Endometrium (tissue), 2 donors: ENCODE results near the gene CFAP46.
"Not testable (repeated sequence)": the region's sequence is repeated elsewhere in the genome, so short reads cannot be mapped to it uniquely, and the experiment has no call there.

ENCODE experiments used
- FAIRE-seq: peaks from 2 replicates; lab custom pipeline; 2012; peaks lifted over from hg19 to GRCh38; lab: Jason Lieb, UNC
- donor health status: control.
- donor health status: control.

CFAP46 gene

GRCh38 chr10:132943791-132944404 is 1.5 kb upstream of the CFAP46 start:
- no peak for FAIRE-seq

GRCh38 chr10:132943058-132943790 is 854 bp upstream of the CFAP46 start:
- no peak for FAIRE-seq

GRCh38 chr10:132941640-132942051 is 724 bp downstream of the CFAP46 start:
- FAIRE-seq, result no peak

DNA sequence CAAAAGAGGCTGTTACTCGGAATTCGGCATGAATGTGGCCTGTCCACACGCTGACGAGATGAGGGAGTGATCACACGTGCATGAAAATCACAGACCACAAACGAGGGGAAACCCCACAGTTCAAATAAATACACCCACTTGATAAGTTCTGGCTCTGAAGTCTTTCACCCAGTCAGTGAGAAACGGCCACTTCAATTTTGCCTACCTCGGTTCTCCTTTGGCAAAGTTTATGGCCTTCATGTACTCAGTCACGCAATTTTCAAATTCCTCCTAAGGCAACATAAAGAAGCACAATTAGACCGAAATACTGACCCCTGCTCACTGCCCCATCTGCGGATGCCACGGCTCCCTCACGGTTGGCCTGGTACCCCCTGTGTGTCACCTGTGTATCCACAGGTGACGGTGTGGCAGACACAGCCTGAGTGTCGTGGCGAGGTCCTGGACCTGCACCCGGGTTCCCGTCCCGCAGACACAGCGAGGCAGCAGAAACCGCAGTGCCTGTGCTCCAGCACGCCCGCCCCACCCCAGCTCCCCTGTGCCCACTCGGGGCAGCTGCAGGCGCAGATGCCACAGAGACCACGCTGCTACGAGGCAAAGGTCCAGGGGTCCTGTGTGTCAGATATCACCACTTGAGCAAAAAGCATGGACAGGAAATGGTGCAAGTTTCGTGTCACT is 1.4 kb downstream of the CFAP46 start:
- FAIRE-seq, result no peak

- no peak for FAIRE-seq
Measured at GRCh38 chr10:132939957-132940790, 2.2 kb downstream of the CFAP46 start.

- FAIRE-seq, result no peak
Measured at GRCh38 chr10:132939378-132939955, 2.9 kb downstream of the CFAP46 start.

- FAIRE-seq, result no peak
Measured at GRCh38 chr10:132938472-132939339, 3.7 kb downstream of the CFAP46 start.

- FAIRE-seq, result no peak
Measured at GRCh38 chr10:132937861-132938260, 4.5 kb downstream of the CFAP46 start.

DNA sequence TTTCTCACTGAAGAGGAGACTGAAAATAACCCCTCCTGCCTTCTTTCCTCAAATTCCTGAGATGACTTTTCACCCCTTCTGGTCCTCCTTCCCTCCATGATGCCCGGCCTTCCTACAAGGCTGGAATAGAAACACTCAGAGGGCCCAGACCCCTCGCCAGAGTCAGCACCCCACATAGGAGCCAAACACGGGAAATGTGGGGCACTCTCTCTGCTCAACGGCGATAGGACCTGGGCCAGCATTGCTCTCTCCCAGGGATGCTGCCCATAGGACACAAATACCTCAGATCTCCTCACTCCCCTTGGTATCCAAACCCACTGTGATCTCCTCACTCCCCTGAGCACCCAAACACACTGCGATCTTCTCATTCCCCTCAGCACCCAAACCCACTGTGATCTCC is 7.4 kb downstream of the CFAP46 start:
- FAIRE-seq, result no peak

DNA sequence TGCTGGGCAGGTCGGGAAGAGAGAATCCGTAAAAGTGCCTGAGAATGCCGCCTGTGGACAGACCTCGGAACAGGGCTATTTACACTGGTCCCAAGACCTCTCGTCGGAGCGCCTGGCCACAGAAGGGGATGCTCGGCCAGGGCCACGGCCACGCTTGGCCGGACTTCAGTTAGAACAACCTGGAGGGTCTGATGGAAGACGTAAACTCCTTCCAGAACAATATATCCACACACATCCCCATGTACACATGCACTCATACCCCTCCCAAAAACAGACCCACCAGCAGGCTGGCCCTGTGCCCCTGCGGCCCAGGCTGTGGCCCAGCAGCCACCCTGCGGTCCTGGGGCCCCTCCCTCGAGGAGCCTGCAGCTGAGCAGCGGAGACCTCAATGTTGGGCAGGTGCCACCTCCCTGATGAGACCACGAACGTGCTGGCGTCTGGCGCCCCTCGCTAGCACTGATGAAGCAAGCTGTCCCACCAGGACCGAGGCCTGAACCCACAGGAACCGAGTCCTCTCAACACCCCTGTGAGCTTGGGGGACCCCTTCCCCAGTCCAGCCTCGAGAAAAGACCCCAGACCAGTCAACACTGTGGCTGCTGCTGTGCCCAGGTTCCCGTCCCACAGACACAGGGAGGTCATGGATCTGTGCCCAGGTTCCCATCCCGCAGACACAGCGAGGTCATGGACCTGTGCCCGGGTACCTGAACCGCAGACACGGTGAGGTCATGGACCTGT is 8.9 kb downstream of the CFAP46 start:
- no peak for FAIRE-seq

GRCh38 chr10:132932461-132933307 is 9.7 kb downstream of the CFAP46 start:
- FAIRE-seq, result no peak

DNA sequence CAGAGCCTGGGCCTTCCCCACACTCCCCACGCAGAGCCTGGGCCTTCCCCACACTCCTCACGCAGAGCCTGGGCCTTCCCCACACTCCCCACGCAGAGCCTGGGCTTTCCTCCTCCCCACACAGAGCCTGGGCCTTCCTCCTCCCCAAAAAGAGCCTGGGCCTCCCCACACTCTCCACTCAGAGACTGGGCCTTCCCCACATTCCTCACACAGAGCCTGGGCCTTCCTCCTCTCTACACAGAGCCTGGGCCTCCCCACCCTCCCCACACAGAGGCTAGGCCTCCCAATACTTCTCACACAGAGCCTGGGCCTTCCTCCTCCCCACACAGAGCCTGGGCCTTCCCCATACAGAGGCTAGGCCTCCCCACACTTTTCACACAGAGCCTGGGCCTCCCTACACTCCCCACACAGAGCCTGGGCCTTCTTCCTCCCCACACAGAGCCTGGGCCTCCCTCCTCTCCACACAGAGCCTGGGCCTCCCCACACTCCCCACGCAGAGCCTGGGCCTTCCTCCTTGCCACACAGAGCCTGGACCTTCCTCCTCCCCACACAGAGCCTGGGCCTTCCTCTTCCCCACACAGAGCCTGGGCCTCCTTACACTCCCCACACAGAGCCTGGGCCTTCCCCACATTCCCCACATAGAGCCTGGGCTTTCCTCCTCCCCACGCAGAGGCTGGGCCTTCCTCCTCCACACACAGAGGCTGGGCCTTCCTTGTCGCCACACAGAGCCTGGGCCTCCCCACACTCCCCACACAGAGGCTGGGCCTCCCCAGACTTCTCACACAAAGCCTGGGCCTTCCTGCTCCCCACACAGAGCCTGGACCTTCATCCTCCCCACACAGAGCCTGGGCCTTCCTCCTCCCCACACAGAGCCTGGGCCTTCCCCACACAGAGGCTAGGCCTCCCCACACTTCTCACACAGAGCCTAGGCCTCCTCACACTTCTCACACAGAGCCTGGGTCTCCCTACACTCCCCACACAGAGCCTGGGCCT is 10.8 kb downstream of the CFAP46 start:
- not testable (repeated sequence) for FAIRE-seq

GRCh38 chr10:132930701-132931100 is 11.7 kb downstream of the CFAP46 start:
- not testable (repeated sequence) for FAIRE-seq

DNA sequence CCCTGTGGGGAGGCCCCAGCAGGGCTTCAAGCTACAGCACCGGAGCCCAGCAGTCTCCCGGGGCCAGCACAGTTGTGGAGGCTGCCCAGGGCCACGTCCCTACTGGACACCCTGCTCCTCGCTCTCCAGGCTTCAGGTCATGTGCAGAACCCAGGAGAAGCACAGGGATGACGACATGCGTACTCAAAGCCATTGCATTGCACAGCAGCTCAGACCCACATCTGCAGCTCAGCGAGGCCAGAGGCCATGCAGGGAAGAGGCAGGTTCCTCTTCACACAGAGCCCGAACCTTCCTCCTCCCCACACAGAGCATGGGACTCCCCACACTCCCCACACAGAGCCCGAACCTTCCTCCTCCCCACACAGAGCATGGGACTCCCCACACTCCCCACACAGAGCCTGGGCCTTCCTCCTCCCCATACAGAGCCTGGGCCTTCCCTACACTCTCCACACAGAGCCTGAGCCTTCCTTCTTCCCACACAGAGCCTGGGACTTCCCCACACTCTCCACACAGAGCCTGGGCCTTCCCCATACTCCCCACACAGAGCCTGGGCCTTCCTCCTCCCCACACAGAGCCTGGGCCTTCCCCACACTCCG is 12.3 kb downstream of the CFAP46 start:
- FAIRE-seq, result no peak

DNA sequence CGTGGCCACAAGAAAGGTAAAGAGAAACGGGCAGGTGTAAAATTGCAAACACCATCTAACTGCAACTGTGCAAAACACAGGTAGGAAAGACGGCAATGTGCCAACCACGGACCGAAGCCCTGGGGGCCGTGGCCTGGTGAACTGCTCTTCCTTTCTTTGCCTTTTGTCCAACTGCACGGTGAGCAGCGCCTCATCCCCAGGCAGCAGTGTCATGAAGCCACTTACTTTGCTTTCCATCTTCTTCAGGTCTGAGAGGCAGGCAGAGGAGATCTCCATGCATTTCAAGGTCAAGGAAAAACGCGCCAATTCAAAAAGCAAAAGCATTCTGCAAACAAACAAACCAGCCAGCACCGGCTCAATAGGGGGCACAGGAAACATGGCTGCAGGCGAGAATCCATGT is 12.9 kb downstream of the CFAP46 start:
- no peak for FAIRE-seq

GRCh38 chr10:132928261-132928660 is 14.1 kb downstream of the CFAP46 start:
- FAIRE-seq, result no peak

DNA sequence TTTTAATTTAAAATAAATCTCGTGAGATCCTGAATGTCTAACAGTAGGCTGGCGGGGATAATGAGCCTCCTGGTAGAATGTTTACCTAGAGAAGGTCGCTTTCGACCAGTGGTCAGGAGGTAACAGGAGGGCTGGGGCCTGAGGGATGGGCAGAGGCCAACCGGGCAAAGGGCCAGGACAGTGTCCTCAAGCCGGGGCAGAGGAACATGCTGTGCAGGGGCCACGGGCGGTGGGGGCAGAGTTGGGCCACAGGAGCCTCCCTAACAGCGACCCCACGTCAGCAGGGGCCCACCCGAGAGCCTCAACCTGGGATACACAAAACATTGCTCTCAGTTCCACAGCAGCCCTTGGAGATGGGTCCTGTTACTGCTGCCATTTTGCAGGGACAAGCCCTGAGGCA is 14.5 kb downstream of the CFAP46 start:
- no peak for FAIRE-seq
